ENCODE measurements around the gene DNAJC18.

Gene DNAJC18

GRCh38 chr5:139402561-139403158, 36.7 kb downstream of the DNAJC18 start:
- Histone ChIP-seq H3K4me3 (ENCODE audit: low read length, poor library complexity, severe bottlenecking) (peak overlapping the region; percentile 76), H3K9me3 (ENCODE audit: insufficient read depth, low read depth, low read length) (no peaks in the 10 kb centered on the region), H3K4me1 (ENCODE audit: insufficient read depth, low read length, poor library complexity, severe bottlenecking) (peaks cover 17% of the 10 kb centered on the region), H3K9ac (ENCODE audit: low read depth, low read length, poor library complexity, severe bottlenecking) (peak overlapping the region; percentile 69), H3F3A (ENCODE audit: low read depth) (0 out of 2 replicates have a peak, but pooled peaks cover 4% of the 10 kb centered on the region), H4K20me1 (ENCODE audit: insufficient read depth, low read length, poor library complexity, severe bottlenecking) (no peaks in the 10 kb centered on the region), H3K27me3 (ENCODE audit: insufficient read depth, low read length, poor library complexity, severe bottlenecking) (no peaks in the 10 kb centered on the region), H3K4me2 (ENCODE audit: low read depth, low read length, poor library complexity, severe bottlenecking) (peak overlapping the region; percentile 86), H3K9me2 (replicated peaks; ENCODE audit: low read depth, low read length) (no peaks in the 10 kb centered on the region), H3K36me3 (ENCODE audit: insufficient read depth, low read length) (no peaks in the 10 kb centered on the region), H3K79me2 (ENCODE audit: insufficient read depth, low read length) (no peaks in the 10 kb centered on the region), H2AFZ (ENCODE audit: low read length) (no peak overlapping the region)
- TF ChIP-seq EZH2phosphoT487 (IDR thresholded peaks at IDR 0.05; ENCODE audit: borderline replicate concordance) = no peak
- TF ChIP-seq CTCF (conservative IDR thresholded peaks at IDR 0.05; ENCODE audit: low read length) = peak; percentile 78

GRCh38 chr5:139401546-139401945, 37.8 kb downstream of the DNAJC18 start:
- H3K9ac ChIP-seq (ENCODE audit: low read depth, low read length, poor library complexity, severe bottlenecking) = no peak overlapping the region
- H3K4me3 ChIP-seq (ENCODE audit: low read length, poor library complexity, severe bottlenecking) = no peak overlapping the region
- H3K36me3 ChIP-seq (ENCODE audit: insufficient read depth, low read length) = no peaks in the 10 kb centered on the region
- TF ChIP-seq EZH2phosphoT487 (IDR thresholded peaks at IDR 0.05; ENCODE audit: borderline replicate concordance) (no peak), CTCF (conservative IDR thresholded peaks at IDR 0.05; ENCODE audit: low read length) (no peak)
- peaks cover 14% of the 10 kb centered on the region for H3K4me1 ChIP-seq (ENCODE audit: insufficient read depth, low read length, poor library complexity, severe bottlenecking)
- H3K9me3 ChIP-seq (ENCODE audit: insufficient read depth, low read depth, low read length) = no peaks in the 10 kb centered on the region
- H3F3A ChIP-seq (ENCODE audit: low read depth) = 0 out of 2 replicates have a peak, but pooled peaks cover 4% of the 10 kb centered on the region
- H2AFZ ChIP-seq (ENCODE audit: low read length) = no peak overlapping the region
- H4K20me1 ChIP-seq (ENCODE audit: insufficient read depth, low read length, poor library complexity, severe bottlenecking) = no peaks in the 10 kb centered on the region
- H3K4me2 ChIP-seq (ENCODE audit: low read depth, low read length, poor library complexity, severe bottlenecking) = no peak overlapping the region
- no peaks in the 10 kb centered on the region for H3K9me2 ChIP-seq (replicated peaks; ENCODE audit: low read depth, low read length)
- no peaks in the 10 kb centered on the region for H3K79me2 ChIP-seq (ENCODE audit: insufficient read depth, low read length)
- no peaks in the 10 kb centered on the region for H3K27me3 ChIP-seq (ENCODE audit: insufficient read depth, low read length, poor library complexity, severe bottlenecking)

- Histone ChIP-seq H3K4me2 (ENCODE audit: low read depth, low read length, poor library complexity, severe bottlenecking) (no peak overlapping the region), H3K9me3 (ENCODE audit: insufficient read depth, low read depth, low read length) (no peaks in the 10 kb centered on the region), H3F3A (ENCODE audit: low read depth) (0 out of 2 replicates have a peak, but pooled peaks cover 4% of the 10 kb centered on the region), H2AFZ (ENCODE audit: low read length) (no peak overlapping the region), H3K36me3 (ENCODE audit: insufficient read depth, low read length) (no peaks in the 10 kb centered on the region), H3K9me2 (replicated peaks; ENCODE audit: low read depth, low read length) (no peaks in the 10 kb centered on the region), H3K27me3 (ENCODE audit: insufficient read depth, low read length, poor library complexity, severe bottlenecking) (no peaks in the 10 kb centered on the region), H4K20me1 (ENCODE audit: insufficient read depth, low read length, poor library complexity, severe bottlenecking) (no peaks in the 10 kb centered on the region), H3K79me2 (ENCODE audit: insufficient read depth, low read length) (peaks cover 14% of the 10 kb centered on the region), H3K4me3 (ENCODE audit: low read length, poor library complexity, severe bottlenecking) (no peak overlapping the region), H3K9ac (ENCODE audit: low read depth, low read length, poor library complexity, severe bottlenecking) (no peak overlapping the region), H3K4me1 (ENCODE audit: insufficient read depth, low read length, poor library complexity, severe bottlenecking) (peaks cover 18% of the 10 kb centered on the region)
- TF ChIP-seq CTCF (conservative IDR thresholded peaks at IDR 0.05; ENCODE audit: low read length) (no peak), EZH2phosphoT487 (IDR thresholded peaks at IDR 0.05; ENCODE audit: borderline replicate concordance) (no peak)
Observed at GRCh38 chr5:139399501-139400121, 39.7 kb downstream of the DNAJC18 start.
